HEK293 (cell line): ENCODE data around the gene KCNMA1.

Source experiments
- CTCF ChIA-PET: fragments of 350-600 bp; formaldehyde crosslinking; extraction: SDS; loops from one replicate; lab custom pipeline; 2021; ENCODE audit warnings: antibody characterized with exemption; lab: Yijun Ruan, JAX
- POLR2A ChIA-PET: fragments of 300-600 bp; formaldehyde crosslinking; extraction: SDS; loops from one replicate; lab custom pipeline; 2020; ENCODE audit warnings: antibody characterized with exemption, inconsistent platforms; lab: Yijun Ruan, JAX
- H3K27ac ChIP-seq: fragments of 200-500 bp; sonication (Bioruptor generic); 2 replicates; pipeline ENCODE4 v1.5.1; 2014; ENCODE audit warnings: low read depth, low read length, control low read depth, inconsistent platforms; ENCODE audit errors: extremely low read depth
- H3K36me3 ChIP-seq, 2 experiments: fragments of 200-500 bp in 1 of 2; sonication (Bioruptor generic) in 1 of 2; 1 replicate in 1 of 2; 2 replicates in 1 of 2; pipeline ENCODE4 v1.5.1; 2014 to 2017; ENCODE audit warnings: inconsistent platforms in 2 of 2, low read length in 2 of 2; ENCODE audit not compliant: control insufficient read depth in 2 of 2, insufficient read depth in 1 of 2
- H3K4me1 ChIP-seq: fragments of 200-500 bp; sonication (Bioruptor generic); 2 replicates; pipeline ENCODE4 v1.5.1; 2014; ENCODE audit warnings: mild to moderate bottlenecking, low read length, inconsistent platforms; ENCODE audit not compliant: control insufficient read depth, insufficient read depth
- H3K4me3 ChIP-seq: 2 replicates; pipeline ENCODE4 v1.5.1; 2011; ENCODE audit warnings: low read depth, mild to moderate bottlenecking, control low read depth, low read length, moderate library complexity
- H3K9me3 ChIP-seq: fragments of 200-500 bp; sonication (Bioruptor generic); 2 replicates; pipeline ENCODE4 v1.5.1; 2014; ENCODE audit warnings: low read depth, low read length, inconsistent platforms; ENCODE audit not compliant: control insufficient read depth, insufficient read depth
- KLF1 ChIP-seq: fragments of 450-650 bp; formaldehyde crosslinking; IDR thresholded peaks from 2 replicates; pipeline ENCODE4 v1.5.1; 2016; ENCODE audit warnings: missing biosample characterization, missing genetic modification characterization
- KLF7 ChIP-seq: fragments of 450-650 bp; formaldehyde crosslinking; IDR thresholded peaks from 2 replicates; pipeline ENCODE4 v1.5.1; 2016; ENCODE audit warnings: missing biosample characterization, missing genetic modification characterization, borderline replicate concordance
- KLF9 ChIP-seq: fragments of 450-650 bp; formaldehyde crosslinking; IDR thresholded peaks from 2 replicates; pipeline ENCODE4 v1.5.1; 2016; ENCODE audit warnings: missing biosample characterization, missing genetic modification characterization, low read depth
- MYNN ChIP-seq: fragments of 450-650 bp; formaldehyde crosslinking; IDR thresholded peaks from 2 replicates; pipeline ENCODE4 v1.5.1; 2016; ENCODE audit warnings: missing biosample characterization, missing genetic modification characterization, borderline replicate concordance
- ZBTB1 ChIP-seq: fragments of 450-650 bp; formaldehyde crosslinking; IDR thresholded peaks from 2 replicates; pipeline ENCODE4 v1.5.1; 2016; ENCODE audit warnings: missing biosample characterization, missing genetic modification characterization
- ZNF114 ChIP-seq: fragments of 450-650 bp; formaldehyde crosslinking; IDR thresholded peaks from 2 replicates; pipeline ENCODE4 v1.5.0; 2017; ENCODE audit warnings: missing biosample characterization, missing genetic modification characterization
- ZNF175 ChIP-seq: fragments of 450-650 bp; formaldehyde crosslinking; IDR thresholded peaks from 2 replicates; pipeline ENCODE4 v1.5.1; 2016; ENCODE audit warnings: missing biosample characterization, missing genetic modification characterization
- ZNF214 ChIP-seq: fragments of 450-650 bp; formaldehyde crosslinking; IDR thresholded peaks from 2 replicates; pipeline ENCODE4 v1.5.1; 2017; ENCODE audit warnings: missing biosample characterization, mild to moderate bottlenecking, missing genetic modification characterization, borderline replicate concordance
- ZNF221 ChIP-seq: fragments of 450-650 bp; formaldehyde crosslinking; IDR thresholded peaks from 2 replicates; pipeline ENCODE4 v1.5.1; 2017; ENCODE audit warnings: missing biosample characterization, missing genetic modification characterization, borderline replicate concordance
- ZNF23 ChIP-seq: fragments of 450-650 bp; formaldehyde crosslinking; IDR thresholded peaks from 2 replicates; pipeline ENCODE4 v1.5.1; 2016; ENCODE audit warnings: missing biosample characterization, missing genetic modification characterization, borderline replicate concordance
- ZNF354C ChIP-seq: fragments of 450-650 bp; formaldehyde crosslinking; IDR thresholded peaks from 2 replicates; pipeline ENCODE4 v1.5.1; 2016; ENCODE audit warnings: missing biosample characterization, missing genetic modification characterization, low read depth, borderline replicate concordance
- ZNF37A ChIP-seq: fragments of 450-650 bp; IDR thresholded peaks from 2 replicates; pipeline ENCODE4 v1.5.1; 2018; ENCODE audit warnings: missing biosample characterization, missing genetic modification characterization
- ZNF404 ChIP-seq: fragments of 450-650 bp; formaldehyde crosslinking; IDR thresholded peaks from 2 replicates; pipeline ENCODE4 v1.5.1; 2017; ENCODE audit warnings: missing biosample characterization, missing genetic modification characterization
- ZNF549 ChIP-seq: fragments of 450-650 bp; IDR thresholded peaks from 2 replicates; pipeline ENCODE4 v1.5.1; 2018; ENCODE audit warnings: missing biosample characterization, missing genetic modification characterization, mild to moderate bottlenecking, inconsistent platforms, moderate library complexity
- ZNF555 ChIP-seq: fragments of 450-650 bp; formaldehyde crosslinking; conservative IDR thresholded peaks from 2 replicates; pipeline ENCODE4 v1.5.1; 2017; ENCODE audit warnings: missing biosample characterization, mild to moderate bottlenecking, missing genetic modification characterization, inconsistent platforms
- ZNF654 ChIP-seq: fragments of 450-650 bp; formaldehyde crosslinking; IDR thresholded peaks from 2 replicates; pipeline ENCODE4 v1.5.1; 2016; ENCODE audit warnings: low read depth, missing biosample characterization, missing genetic modification characterization
- ZNF660 ChIP-seq: fragments of 450-650 bp; IDR thresholded peaks from 2 replicates; pipeline ENCODE4 v1.5.1; 2018; ENCODE audit warnings: missing biosample characterization, mild to moderate bottlenecking, missing genetic modification characterization
- ZNF701 ChIP-seq: fragments of 450-650 bp; formaldehyde crosslinking; IDR thresholded peaks from 2 replicates; pipeline ENCODE4 v1.5.1; 2016; ENCODE audit warnings: missing biosample characterization, missing genetic modification characterization
- ZNF768 ChIP-seq: fragments of 450-650 bp; formaldehyde crosslinking; IDR thresholded peaks from 2 replicates; pipeline ENCODE4 v1.5.1; 2018; ENCODE audit warnings: missing biosample characterization, mild to moderate bottlenecking, missing genetic modification characterization
- ZNF777 ChIP-seq: fragments of 450-650 bp; formaldehyde crosslinking; IDR thresholded peaks from 2 replicates; pipeline ENCODE4 v1.5.1; 2017; ENCODE audit warnings: missing biosample characterization, missing genetic modification characterization, borderline replicate concordance
- TF ChIP-seq, protein P1 (sequence below): fragments of 450-650 bp; formaldehyde crosslinking; IDR thresholded peaks from 2 replicates; pipeline ENCODE4 v1.5.1; 2016; ENCODE audit warnings: missing biosample characterization, missing genetic modification characterization
- TF ChIP-seq, protein P2 (sequence below): fragments of 450-650 bp; IDR thresholded peaks from 2 replicates; pipeline ENCODE4 v1.5.1; 2018; ENCODE audit warnings: missing biosample characterization, mild to moderate bottlenecking, missing genetic modification characterization
- TF ChIP-seq, protein P3 (sequence below): fragments of 450-650 bp; formaldehyde crosslinking; IDR thresholded peaks from 2 replicates; pipeline ENCODE4 v1.5.1; 2016; ENCODE audit warnings: missing biosample characterization, missing genetic modification characterization
- TF ChIP-seq, protein P4 (sequence below): fragments of 450-650 bp; formaldehyde crosslinking; IDR thresholded peaks from 2 replicates; pipeline ENCODE4 v1.5.1; 2016; ENCODE audit warnings: missing biosample characterization, missing genetic modification characterization, borderline replicate concordance

Gene KCNMA1

DNA sequence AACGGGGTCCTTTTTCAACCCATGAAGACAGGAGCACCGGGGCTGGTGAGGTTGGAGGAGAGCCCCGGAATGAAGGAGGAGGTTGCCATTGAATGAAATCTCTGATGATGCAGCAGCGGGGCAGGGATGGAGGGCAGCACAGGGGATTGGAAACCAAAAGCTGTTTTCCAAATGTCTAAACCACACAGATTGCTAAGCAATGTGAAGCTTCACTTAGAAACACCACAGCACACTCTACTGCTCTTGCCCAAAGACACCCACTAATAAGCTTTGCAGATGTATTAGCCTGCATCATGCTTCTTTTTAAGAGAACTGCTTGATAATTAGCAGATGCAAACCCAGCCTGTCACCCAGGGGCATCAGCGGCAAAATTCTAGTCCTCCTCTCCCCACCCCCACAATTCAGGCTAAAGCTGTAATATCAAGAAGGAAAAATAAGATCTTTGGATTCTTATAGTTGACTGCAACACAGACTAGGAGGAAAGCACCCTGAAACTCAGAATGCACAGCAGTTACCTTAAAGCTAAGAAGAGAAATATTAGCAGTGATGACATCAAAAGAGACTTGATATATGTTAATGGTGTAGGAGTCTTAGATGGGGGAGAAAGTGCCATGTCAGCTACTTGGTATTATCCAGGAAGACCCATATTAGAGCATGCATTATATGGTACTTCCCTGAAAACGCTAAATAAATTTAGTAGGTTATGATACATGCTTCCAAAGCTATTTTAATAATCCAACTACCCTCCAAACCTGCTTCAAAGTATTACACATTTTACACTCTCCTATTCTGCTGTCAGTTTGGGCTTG lies 666.7 kb downstream of the KCNMA1 start:
- H3K9me3 ChIP-seq, result no peaks in the 10 kb centered on the region
- ChIA-PET CTCF (interaction anchor here (0.6 to 2.2 kb wide), 2 partner anchors 13 to 14 kb away, joined by 6 to 11 read pairs; no protein-coding TSS in a partner anchor), POLR2A (no interaction called here)
- no peaks in the 10 kb centered on the region for H3K36me3 ChIP-seq
- TF ChIP-seq ZNF114 (tag by site-specific recombination) (no peak), ZNF654 (tag by site-specific recombination) (no peak), ZNF37A (tag by site-specific recombination) (no peak), ZNF221 (tag by site-specific recombination) (no peak), KLF9 (tag by site-specific recombination) (no peak), KLF7 (tag by site-specific recombination) (no peak), ZBTB1 (no peak), ZNF175 (no peak), ZNF549 (tag by site-specific recombination) (no peak), ZNF404 (tag by site-specific recombination) (no peak), ZNF701 (no peak), ZNF23 (tag by site-specific recombination) (no peak), ZNF777 (tag by site-specific recombination) (no peak), ZNF555 (tag by site-specific recombination) (no peak)
- TF ChIP-seq, protein P1, sequence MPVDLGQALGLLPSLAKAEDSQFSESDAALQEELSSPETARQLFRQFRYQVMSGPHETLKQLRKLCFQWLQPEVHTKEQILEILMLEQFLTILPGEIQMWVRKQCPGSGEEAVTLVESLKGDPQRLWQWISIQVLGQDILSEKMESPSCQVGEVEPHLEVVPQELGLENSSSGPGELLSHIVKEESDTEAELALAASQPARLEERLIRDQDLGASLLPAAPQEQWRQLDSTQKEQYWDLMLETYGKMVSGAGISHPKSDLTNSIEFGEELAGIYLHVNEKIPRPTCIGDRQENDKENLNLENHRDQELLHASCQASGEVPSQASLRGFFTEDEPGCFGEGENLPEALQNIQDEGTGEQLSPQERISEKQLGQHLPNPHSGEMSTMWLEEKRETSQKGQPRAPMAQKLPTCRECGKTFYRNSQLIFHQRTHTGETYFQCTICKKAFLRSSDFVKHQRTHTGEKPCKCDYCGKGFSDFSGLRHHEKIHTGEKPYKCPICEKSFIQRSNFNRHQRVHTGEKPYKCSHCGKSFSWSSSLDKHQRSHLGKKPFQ (tag by site-specific recombination), result no peak
- TF ChIP-seq, protein P2, sequence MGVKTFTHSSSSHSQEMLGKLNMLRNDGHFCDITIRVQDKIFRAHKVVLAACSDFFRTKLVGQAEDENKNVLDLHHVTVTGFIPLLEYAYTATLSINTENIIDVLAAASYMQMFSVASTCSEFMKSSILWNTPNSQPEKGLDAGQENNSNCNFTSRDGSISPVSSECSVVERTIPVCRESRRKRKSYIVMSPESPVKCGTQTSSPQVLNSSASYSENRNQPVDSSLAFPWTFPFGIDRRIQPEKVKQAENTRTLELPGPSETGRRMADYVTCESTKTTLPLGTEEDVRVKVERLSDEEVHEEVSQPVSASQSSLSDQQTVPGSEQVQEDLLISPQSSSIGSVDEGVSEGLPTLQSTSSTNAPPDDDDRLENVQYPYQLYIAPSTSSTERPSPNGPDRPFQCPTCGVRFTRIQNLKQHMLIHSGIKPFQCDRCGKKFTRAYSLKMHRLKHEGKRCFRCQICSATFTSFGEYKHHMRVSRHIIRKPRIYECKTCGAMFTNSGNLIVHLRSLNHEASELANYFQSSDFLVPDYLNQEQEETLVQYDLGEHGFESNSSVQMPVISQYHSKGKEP, result no peak
- TF ChIP-seq, protein P3, sequence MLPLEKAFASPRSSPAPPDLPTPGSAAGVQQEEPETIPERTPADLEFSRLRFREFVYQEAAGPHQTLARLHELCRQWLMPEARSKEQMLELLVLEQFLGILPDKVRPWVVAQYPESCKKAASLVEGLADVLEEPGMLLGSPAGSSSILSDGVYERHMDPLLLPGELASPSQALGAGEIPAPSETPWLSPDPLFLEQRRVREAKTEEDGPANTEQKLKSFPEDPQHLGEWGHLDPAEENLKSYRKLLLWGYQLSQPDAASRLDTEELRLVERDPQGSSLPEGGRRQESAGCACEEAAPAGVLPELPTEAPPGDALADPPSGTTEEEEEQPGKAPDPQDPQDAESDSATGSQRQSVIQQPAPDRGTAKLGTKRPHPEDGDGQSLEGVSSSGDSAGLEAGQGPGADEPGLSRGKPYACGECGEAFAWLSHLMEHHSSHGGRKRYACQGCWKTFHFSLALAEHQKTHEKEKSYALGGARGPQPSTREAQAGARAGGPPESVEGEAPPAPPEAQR (tag by site-specific recombination), result no peak
- no peak overlapping the region for H3K27ac ChIP-seq
- peaks cover 16% of the 10 kb centered on the region for H3K4me1 ChIP-seq
- no peak overlapping the region for H3K4me3 ChIP-seq

DNA sequence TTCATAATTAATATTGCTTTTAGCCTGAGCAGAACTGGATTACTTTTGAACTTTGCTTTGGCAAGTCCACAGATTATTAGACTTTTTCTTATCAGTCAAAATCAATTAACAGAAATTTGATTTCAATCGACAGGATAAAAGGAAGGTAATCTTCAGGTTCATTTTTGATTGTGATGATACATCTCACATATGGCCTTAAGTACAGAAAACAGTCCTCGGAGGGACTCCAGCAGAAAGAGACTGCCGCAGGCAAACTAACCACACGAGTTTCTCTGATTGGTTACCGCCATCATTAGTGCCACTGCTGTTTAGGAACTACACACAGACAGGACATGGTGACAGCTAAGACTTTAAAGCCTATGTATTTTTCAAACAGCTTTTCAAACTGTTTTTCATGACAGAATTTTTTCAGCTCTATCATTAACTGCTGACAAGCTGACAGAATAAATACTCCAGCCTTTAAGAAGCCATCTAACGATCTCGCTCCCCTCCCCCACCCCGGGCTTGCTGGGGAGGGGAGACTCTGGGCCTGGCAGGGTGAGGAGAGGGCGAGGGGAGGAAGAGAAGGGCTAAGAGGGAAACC lies 668.2 kb downstream of the KCNMA1 start:
- no peaks in the 10 kb centered on the region for H3K36me3 ChIP-seq
- ChIA-PET CTCF (no interaction called here), POLR2A (no interaction called here)
- peaks cover 16% of the 10 kb centered on the region for H3K4me1 ChIP-seq
- no peak overlapping the region for H3K27ac ChIP-seq
- H3K4me3 ChIP-seq, result no peak overlapping the region
- no peaks in the 10 kb centered on the region for H3K9me3 ChIP-seq
- TF ChIP-seq KLF1 (tag by site-specific recombination) (no peak), ZNF549 (tag by site-specific recombination) (no peak), ZNF768 (tag by site-specific recombination) (no peak), ZNF214 (tag by site-specific recombination) (no peak), MYNN (tag by site-specific recombination) (no peak), ZNF354C (tag by site-specific recombination) (no peak), ZNF660 (no peak), ZNF654 (tag by site-specific recombination) (no peak)
- TF ChIP-seq, protein P4, sequence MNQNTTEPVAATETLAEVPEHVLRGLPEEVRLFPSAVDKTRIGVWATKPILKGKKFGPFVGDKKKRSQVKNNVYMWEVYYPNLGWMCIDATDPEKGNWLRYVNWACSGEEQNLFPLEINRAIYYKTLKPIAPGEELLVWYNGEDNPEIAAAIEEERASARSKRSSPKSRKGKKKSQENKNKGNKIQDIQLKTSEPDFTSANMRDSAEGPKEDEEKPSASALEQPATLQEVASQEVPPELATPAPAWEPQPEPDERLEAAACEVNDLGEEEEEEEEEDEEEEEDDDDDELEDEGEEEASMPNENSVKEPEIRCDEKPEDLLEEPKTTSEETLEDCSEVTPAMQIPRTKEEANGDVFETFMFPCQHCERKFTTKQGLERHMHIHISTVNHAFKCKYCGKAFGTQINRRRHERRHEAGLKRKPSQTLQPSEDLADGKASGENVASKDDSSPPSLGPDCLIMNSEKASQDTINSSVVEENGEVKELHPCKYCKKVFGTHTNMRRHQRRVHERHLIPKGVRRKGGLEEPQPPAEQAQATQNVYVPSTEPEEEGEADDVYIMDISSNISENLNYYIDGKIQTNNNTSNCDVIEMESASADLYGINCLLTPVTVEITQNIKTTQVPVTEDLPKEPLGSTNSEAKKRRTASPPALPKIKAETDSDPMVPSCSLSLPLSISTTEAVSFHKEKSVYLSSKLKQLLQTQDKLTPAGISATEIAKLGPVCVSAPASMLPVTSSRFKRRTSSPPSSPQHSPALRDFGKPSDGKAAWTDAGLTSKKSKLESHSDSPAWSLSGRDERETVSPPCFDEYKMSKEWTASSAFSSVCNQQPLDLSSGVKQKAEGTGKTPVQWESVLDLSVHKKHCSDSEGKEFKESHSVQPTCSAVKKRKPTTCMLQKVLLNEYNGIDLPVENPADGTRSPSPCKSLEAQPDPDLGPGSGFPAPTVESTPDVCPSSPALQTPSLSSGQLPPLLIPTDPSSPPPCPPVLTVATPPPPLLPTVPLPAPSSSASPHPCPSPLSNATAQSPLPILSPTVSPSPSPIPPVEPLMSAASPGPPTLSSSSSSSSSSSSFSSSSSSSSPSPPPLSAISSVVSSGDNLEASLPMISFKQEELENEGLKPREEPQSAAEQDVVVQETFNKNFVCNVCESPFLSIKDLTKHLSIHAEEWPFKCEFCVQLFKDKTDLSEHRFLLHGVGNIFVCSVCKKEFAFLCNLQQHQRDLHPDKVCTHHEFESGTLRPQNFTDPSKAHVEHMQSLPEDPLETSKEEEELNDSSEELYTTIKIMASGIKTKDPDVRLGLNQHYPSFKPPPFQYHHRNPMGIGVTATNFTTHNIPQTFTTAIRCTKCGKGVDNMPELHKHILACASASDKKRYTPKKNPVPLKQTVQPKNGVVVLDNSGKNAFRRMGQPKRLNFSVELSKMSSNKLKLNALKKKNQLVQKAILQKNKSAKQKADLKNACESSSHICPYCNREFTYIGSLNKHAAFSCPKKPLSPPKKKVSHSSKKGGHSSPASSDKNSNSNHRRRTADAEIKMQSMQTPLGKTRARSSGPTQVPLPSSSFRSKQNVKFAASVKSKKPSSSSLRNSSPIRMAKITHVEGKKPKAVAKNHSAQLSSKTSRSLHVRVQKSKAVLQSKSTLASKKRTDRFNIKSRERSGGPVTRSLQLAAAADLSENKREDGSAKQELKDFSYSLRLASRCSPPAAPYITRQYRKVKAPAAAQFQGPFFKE (tag by site-specific recombination), result no peak
